Measurements from ENCODE around the gene S1PR2.
A peak's percentile ranks its signal among the peaks of the same experiment; 100 is the strongest.

Gene S1PR2

DNA sequence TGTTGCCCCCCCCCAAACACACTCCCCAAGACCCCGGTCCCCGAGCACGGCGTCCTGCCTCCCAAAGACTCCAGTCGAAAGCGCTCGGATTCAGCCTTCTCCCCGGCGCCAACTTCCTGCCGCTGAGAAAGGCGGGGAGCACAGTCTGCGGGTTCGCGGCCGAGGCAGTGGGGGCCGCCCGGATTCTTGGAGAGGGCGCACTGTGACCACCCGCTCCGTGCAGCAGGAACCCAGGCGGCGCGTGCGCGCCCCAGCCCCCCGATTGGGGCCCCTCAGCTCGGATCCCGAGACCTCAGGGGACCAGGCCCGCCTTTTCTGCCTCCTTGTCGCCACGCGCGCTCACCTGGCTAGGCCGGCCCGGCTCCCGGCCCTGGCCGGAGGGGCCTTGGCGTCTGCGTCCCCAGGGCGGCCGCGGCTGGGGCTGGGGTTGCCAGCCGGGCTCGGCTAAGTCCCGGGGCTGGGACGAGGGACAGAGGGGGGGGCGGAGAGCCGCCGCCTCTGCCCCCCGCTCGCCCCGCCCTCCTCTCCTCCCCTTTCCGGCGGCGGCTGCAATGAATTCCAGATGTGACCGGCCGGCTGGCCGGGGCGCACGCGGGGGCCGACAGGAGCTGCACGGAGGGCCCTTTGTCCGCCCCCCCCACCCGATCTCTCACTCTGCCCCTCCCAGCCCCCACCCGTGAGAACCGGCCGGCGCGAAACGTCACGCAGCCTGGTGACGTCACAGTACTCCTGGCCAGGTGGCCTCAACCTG, at the start of gene S1PR2:
TSS of gene S1PR2 (minus strand) at position 471 of the 751 bp plus-strand sequence. CDS start 6,426 bp downstream, outside the sequence.
- peak; percentile 39 to 65 (median 46) for DNase-seq (ENCODE audit: low read depth in 4 of 4, low spot score in 1 of 4)

DNA sequence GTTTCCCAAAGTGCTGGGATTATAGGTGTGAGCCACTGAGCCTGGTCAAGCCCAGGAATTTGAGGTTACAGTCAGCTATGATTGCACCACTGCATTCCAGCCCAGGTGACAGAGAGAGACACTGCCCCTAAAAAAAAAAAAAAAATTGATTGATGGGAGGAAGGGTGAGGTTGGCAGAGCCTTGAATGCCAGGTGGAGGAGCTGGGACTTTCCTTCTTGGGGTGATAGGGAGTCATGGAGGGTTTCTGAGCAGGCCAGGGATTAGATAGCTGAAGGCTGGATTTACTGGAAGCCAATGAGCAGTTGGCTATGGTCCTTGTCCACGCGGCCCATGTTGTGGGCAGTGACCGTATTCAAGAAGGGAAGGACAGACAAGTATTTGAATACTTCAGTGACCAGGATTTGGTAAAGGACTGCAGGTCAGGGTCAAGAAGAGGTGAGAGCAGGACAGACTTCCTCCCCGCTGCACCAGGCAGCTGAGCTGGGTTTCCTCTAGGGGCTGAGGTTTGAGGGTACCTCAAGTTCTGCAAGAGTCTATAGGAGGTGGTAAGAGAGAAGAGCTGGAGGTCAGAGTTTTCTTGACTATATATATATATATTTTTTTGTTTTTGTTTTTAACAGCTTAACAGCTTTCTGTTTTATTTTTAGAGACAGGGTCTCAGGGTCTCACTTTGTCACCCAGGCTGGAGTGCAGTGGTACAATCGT, 48.8 kb upstream of the S1PR2 start:
- no peak for DNase-seq (ENCODE audit: low read depth in 4 of 4, low spot score in 1 of 4)

GRCh38 chr19:10278935-10279334, 47.8 kb upstream of the S1PR2 start:
- DNase-seq (ENCODE audit: low read depth in 4 of 4, low spot score in 1 of 4), result no peak

DNA sequence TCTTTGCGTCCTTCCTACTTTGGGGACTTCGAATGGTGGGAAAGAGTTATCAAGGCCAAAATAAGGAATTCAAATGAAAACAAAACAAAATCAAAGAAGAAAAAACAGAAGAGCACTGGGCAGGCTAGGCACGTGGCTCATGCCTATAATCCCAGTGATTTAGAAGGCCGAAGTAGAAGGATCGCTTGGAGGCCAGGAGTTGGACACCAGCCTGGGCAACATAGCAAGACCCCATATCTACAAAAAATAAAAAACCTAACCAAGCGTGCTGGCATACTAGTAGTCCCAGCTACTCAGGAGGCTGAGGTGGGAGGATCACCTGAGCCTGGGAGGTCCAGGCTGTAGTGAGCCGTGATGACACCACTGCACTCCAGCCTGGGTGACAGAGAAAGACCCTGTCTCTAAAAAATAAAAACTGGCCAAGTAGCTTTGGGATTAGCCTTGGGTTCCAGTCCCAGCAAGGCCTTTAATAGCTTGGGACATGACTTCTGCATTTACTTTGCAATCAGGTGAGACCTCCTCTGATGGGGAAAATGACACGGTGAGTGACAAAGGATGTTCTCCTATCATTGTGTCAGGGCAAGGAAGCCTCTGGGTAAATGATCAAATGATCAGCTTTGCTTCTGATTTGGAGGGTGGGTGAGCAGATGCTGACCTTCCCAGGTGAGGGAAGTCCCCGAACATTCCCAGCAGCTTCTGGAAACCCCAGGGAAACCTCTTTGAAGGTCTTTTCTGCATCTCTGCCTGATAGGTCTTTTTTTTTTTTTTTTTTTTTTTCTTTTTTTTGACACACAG, 46.9 kb upstream of the S1PR2 start:
- no peak for DNase-seq (ENCODE audit: low read depth in 4 of 4, low spot score in 1 of 4)

DNA sequence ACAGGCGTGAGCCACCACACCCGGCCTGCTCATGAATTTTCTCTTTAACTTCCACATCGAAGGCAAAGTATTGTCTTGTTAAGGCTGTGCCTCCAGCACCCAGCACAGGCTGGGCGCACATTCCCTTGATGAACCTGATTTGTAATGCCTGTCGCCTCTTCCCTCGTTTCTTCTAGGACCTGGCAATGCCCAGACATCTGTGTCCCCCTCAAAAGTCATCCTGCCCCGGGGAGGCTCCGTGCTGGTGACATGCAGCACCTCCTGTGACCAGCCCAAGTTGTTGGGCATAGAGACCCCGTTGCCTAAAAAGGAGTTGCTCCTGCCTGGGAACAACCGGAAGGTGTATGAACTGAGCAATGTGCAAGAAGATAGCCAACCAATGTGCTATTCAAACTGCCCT, 43.5 kb upstream of the S1PR2 start:
- no peak for DNase-seq (ENCODE audit: low read depth in 4 of 4, low spot score in 1 of 4)

DNA sequence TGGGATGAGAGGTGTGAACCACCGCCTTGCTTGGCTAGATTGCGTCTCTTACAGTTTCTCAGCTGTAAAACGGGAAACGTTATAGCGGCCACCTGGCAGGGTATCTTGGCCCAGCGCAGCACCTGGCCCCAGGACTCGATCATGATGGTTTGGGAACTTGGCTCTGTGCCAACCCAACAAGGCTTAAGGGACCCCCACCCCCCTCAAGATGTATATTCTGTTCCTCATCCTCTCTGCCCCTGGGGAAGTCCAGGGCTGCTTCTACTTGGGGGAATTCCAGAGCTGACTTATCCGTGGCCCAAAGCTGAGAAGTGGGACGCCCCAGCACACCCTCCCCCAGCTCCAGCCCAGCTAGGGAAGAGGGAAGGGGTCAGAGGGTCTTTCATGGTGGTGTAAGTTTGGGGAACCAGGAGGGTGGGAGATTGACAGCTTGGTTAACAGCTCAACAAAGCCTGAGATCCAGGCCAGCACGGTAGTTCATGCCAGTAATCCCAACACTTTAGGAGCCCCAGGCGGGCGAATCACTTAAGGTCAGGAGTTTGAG, 40.5 kb upstream of the S1PR2 start:
- DNase-seq (ENCODE audit: low read depth in 4 of 4, low spot score in 1 of 4), result no peak

GRCh38 chr19:10270616-10271394, 39.7 kb upstream of the S1PR2 start, which contains the start of gene ICAM1:
Gene ICAM1 (plus strand): TSS chr19:10271120. CDS start chr19:10271160, 40 bp downstream.
- DNase-seq (ENCODE audit: low read depth in 4 of 4, low spot score in 1 of 4), result peak in 2 of 4 experiments; percentile 51 to 62

GRCh38 chr19:10270180-10270615, 39.1 kb upstream of the S1PR2 start:
- DNase-seq (ENCODE audit: low read depth in 4 of 4, low spot score in 1 of 4), result peak in 1 of 4 experiments; percentile 73

GRCh38 chr19:10269333-10270179, 38.4 kb upstream of the S1PR2 start:
- peak; percentile 70 to 86 (median 82) for DNase-seq (ENCODE audit: low read depth in 4 of 4, low spot score in 1 of 4)

DNA sequence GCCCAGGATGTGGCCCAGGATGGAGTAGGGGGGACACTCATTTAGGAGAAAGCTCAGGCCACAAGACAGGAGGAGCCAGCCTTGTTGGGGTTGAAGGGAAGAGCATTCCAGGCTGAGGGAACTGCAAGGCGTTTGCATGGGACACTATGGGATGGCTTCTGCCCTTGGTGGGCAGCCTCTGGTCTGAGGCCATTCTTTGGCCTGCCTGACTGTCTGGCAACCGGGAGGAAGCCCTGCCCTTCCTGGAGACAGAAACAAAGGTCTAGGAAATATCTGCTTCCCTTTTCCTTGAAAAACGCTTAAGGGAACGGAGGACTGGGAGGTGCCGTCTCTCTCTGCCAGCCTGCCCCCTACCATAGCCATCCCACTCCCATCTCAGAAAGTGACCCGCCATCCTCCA, 36.9 kb upstream of the S1PR2 start:
- no peak for DNase-seq (ENCODE audit: low read depth in 4 of 4, low spot score in 1 of 4)

DNA sequence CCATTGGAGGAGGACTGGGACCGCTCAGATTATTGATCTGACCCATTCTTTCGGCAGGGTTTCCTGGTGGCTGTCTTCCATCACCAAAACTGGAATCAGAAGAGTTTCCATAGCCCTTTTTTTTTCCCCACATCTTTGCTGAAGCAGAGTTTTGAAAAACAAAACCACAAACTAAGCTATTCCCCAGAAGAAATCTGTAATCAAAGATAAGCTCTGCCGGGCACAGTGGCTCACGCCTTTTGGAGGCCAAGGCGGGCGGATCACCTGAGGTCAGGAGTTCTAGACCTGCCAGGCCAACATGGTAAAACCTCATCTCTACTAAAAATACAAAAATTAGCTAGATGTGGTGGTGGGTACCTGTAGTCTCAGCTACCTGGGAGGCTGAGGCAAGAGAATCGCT, 35.6 kb upstream of the S1PR2 start:
- DNase-seq (ENCODE audit: low read depth in 4 of 4, low spot score in 1 of 4), result no peak

DNA sequence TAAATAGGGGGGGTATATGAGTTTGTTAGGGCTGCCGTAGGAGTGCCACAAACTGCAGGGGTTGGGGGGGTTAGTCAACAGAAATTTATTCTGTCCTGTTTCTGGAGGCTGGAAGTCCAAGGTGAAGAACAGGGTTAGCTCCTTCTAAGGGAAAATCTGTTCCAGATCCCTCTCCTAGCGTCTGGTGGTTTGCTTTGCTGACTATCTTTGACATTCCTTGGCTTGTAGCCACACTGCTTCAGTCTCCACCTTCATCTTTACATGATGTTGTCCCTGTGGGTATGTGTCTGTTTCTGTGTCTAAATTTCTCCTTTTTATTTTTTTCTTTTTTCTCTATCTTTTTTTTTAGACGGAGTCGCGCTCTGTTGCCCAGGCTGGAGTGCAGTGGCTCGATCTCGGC, 31.6 kb upstream of the S1PR2 start:
- no peak for DNase-seq (ENCODE audit: low read depth in 4 of 4, low spot score in 1 of 4)

DNA sequence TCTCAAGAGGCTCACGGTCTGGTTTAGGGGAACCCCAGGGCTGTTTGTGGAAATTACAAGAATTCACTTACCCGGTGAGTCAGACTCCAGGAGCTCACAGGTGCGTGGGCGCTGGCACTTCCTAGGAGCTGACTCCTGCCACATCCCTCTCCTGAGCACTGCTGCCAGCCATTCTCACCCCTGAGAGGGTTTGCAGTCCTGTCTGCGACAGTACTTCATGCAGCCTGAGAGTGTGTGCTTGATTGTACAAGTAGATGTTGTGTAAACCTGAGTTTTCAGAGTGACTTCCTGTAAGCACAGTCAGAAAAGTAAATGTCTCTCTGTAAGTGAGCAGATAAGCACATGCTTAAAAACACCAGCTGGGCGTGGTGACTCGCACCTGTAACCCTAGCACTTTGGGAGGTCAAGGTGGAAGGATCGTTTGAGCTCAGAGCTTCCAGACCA, 29.0 kb upstream of the S1PR2 start:
- DNase-seq (ENCODE audit: low read depth in 4 of 4, low spot score in 1 of 4), result peak in 3 of 4 experiments; percentile 24 to 58 (median 40)

DNA sequence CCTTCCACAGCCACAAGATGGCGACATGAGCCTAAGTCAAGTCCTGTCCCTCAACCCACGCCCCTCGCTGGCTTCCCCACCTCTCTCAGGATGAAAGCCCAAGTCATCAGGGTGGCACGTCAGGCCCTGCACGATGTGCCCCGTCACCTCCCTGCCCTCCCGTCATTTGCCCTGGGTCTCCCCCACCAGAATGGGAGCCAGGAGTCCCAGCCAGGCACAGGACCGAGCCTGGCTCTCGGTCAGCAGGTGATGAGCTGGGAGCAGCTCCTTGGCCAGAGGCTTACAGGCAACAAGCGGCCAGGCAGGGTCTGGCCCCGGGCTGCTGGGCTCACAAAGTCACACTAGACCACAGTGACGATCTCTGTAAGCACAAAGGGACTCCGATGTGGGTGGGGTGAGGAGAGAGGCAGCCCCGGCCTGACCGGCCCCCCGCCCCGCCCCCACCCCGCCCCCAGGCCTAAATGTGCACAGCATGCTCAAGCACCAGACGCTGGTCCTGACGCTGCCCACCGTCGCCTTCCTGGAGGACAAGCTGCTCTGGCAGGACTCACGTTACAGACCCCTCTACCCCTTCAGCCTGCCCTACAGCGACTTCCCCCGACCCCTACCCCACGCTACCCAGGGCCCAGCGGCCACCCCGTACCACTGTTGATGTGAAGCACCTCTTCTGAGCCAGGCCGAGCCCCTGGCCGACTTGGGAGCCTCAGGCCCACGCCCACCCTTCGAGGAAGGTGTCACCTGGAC, 28.2 kb upstream of the S1PR2 start:
- DNase-seq (ENCODE audit: low read depth in 4 of 4, low spot score in 1 of 4), result peak; percentile 78 to 95 (median 86)

- no peak for DNase-seq (ENCODE audit: low read depth in 4 of 4, low spot score in 1 of 4)
Measured at GRCh38 chr19:10258080-10258710, 27.1 kb upstream of the S1PR2 start.

DNA sequence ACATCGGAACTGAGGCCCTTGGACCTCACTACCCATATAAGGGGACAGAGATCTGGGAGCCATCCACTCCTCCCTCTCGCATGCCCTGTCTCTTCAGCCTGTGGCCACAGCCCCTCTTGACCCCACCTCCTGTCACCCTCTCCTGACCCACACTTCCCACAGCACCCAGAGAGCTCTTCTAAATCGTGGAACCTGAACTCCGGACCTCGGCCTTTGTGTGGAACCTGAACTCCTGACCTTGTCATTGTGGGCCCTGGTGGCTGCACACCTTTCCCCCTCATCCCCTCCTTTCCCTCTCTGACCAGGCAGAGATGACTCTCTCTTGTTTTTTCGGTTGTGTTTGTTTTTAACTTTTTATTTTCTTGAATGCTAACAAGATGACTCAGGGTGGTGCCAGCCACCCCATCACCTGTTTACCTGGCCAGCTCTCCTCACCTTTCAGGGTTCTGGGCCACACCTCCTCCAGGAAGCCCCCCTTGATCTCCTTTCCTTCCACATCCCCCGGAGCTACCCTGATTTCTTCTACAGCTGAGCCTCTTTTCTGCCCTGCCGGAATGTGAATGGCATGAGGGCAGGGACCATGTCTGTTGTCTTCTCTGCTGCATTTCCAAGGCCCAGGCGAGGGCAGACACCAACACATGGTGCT, 26.0 kb upstream of the S1PR2 start:
- no peak for DNase-seq (ENCODE audit: low read depth in 4 of 4, low spot score in 1 of 4)

DNA sequence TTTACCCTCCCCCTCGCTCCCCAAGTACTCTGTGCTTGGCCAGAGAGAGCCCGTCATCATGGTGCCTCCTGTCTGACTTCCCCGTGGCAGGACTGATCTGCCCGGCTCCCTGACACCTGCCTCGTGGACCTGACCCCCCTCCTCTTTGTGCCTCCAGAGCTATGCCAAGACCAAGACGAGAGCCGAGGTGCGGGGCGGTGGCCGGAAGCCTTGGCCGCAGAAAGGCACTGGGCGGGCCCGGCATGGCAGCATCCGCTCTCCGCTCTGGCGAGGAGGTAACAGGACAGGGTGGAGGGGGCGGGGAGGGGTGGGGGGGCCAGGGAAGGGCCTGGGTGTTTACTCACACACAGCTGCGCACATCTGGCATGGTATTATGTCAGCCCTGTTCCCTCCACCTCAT, 25.4 kb upstream of the S1PR2 start:
- no peak for DNase-seq (ENCODE audit: low read depth in 4 of 4, low spot score in 1 of 4)

- DNase-seq (ENCODE audit: low read depth in 4 of 4, low spot score in 1 of 4), result no peak
Measured at GRCh38 chr19:10255358-10255757, 24.2 kb upstream of the S1PR2 start.
